DOHH2 (cell line): Measurements from ENCODE around the gene DNAJC27.

Source experiments
- EZH2phosphoT487 ChIP-seq: fragments of 200-600 bp; sonication (generic); IDR thresholded peaks from 2 replicates; pipeline ENCODE4 v1.6.1; 2017; ENCODE audit warnings: borderline replicate concordance, mild to moderate bottlenecking, antibody characterized with exemption, low read length, moderate library complexity, mixed read lengths
- TF ChIP-seq, protein P1 (sequence below): fragments of 200-600 bp; sonication (generic); IDR thresholded peaks from one replicate; pipeline ENCODE4 v1.5.1; 2014; ENCODE audit warnings: antibody characterized with exemption, mild to moderate bottlenecking, low read depth, low read length; ENCODE audit not compliant: poor library complexity, severe bottlenecking

DNA sequence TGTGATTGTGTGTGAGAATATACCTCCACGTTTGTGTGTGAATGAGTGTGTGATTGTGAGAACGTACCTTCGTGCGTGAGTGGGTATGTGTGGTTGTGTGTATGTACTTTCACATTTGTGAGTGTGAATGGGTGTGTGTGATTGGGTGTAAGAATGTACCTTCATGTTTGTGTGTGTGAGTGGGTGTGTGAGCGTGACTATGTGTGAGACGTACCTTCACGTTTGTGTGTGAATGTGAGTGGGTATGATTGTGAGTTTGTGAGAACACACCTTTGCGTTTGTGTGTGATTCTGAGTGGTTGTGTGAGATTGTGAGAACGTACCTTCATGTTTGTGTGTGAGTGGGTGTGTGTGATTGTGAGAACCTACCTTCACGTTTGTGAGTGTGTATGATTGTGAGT lies 45.9 kb downstream of the DNAJC27 start:
- TF ChIP-seq, protein P1, sequence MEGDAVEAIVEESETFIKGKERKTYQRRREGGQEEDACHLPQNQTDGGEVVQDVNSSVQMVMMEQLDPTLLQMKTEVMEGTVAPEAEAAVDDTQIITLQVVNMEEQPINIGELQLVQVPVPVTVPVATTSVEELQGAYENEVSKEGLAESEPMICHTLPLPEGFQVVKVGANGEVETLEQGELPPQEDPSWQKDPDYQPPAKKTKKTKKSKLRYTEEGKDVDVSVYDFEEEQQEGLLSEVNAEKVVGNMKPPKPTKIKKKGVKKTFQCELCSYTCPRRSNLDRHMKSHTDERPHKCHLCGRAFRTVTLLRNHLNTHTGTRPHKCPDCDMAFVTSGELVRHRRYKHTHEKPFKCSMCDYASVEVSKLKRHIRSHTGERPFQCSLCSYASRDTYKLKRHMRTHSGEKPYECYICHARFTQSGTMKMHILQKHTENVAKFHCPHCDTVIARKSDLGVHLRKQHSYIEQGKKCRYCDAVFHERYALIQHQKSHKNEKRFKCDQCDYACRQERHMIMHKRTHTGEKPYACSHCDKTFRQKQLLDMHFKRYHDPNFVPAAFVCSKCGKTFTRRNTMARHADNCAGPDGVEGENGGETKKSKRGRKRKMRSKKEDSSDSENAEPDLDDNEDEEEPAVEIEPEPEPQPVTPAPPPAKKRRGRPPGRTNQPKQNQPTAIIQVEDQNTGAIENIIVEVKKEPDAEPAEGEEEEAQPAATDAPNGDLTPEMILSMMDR = no peak
- TF ChIP-seq EZH2phosphoT487 = no peak
